GM19025 (cell line): ENCODE results near the gene LRCOL1.
"Not testable (repeated sequence)": the region's sequence is repeated elsewhere in the genome, so short reads cannot be mapped to it uniquely, and the experiment has no call there.

Experiments used
- ATAC-seq: cut with Tn5 transposase; IDR thresholded peaks from one replicate; pipeline ENCODE4 v1.9.1; 2021; ENCODE audit warnings: mild to moderate bottlenecking, low read depth, moderate library complexity; ENCODE audit not compliant: unreplicated experiment

LRCOL1 gene

DNA sequence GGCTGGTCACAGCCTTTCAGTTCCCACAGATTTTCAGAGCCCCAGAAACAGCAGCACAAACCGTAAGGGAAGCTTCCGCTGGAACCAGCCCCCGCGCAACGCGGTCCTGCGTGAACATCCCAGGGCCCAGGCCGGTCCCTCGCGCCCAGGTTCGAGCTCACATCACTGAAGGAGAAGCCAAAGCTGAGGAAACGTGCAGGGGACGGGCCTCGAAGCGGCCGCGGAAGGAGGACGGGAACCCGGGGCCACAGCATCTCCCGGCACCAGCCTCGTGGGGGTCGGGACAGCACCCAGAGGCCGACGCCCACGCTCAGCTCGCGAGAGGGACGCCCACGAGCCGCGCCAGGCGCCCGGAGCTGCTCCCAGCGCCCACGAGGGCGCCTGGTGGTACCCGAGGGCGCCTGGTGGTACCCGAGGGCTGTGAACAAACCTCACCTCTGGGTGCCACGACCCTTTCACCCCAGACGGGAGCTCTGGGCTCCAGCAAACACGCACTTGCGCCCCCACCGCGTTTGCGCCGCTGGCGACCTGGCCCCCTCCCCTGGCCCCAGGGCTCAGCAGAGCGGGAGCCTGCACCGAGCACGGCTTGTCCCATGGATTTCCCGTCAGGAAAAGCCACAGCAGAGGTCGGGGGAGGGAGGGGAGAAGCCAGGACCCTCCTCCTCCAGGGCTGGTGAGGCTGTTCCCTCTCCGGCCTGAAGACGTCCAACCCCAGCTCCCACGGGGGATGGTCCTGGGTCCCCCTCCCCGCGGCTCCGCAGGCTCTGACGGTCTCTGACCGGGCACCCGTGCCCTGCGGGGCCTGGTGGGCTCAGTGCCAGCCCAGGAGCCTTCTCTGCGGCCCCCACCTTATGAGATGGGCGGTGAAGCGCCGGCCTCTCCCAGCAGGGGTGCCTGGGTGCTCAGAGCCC, 6.9 kb downstream of the LRCOL1 start:
- no peak for ATAC-seq

DNA sequence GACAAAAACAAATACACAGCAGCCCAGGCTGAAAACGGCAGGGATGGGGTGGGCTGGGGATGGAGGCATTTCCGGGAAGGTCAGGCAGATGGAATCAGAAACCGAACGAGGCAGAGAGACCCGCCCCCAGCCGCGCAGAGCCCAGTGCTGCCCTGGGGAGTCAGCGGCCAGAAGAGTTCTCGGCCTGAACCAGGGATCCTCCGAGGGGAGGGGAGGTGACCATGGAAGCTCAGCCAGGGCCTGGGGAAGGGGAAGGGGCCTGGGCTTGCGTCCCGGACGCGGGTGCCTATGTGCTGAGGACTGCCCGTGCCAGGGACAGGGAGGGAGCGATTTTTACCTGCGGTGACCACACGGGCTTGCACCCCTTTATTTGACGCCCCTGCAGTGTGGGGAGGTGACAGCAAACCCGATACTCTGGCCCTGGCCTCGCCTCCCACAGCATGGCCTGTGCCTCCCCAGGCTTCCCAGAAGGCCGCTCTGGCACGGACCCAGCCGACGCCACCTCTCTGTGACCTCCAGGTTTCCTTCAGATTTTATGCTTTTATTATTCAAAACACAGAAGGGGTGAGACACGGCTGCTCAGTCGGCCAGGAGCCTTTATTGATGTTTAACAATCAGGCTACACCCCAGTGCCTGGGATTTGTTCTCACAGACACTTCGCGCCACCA, 7.7 kb downstream of the LRCOL1 start:
- ATAC-seq = no peak

DNA sequence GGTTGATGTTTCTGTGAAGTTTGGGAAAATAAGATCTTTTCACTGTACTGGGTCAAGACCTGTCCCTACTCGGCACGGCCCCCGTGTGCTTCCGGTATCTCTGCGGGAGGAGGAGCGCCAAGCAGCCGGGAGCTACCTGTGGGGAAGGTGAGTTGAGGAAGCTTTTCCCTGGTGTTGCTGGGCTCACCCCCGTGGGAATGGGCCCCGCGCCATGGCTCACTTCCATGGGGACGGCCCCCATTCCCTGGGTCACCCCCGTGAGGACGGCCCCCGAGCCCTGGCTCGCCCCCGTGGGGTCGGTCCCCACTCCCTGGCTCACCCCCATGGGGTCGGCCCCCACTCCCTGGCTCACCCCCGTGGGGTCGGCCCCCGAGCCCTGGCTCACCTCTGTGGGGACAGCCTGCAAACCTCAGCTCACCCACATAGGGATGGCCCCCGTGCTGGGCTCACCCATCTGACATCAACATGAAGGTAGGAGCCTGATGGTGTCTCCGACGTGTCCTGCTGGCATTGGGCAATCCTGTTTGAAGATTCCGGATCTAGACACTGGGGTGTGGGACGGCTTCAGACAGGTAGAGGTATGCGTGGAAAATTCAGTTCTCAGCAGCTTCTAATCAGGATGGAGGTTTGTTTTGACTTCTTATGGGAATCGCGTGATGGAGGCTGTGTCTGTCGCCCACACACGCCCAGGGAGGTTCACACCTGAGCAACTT, 9.1 kb downstream of the LRCOL1 start:
- no peak for ATAC-seq

DNA sequence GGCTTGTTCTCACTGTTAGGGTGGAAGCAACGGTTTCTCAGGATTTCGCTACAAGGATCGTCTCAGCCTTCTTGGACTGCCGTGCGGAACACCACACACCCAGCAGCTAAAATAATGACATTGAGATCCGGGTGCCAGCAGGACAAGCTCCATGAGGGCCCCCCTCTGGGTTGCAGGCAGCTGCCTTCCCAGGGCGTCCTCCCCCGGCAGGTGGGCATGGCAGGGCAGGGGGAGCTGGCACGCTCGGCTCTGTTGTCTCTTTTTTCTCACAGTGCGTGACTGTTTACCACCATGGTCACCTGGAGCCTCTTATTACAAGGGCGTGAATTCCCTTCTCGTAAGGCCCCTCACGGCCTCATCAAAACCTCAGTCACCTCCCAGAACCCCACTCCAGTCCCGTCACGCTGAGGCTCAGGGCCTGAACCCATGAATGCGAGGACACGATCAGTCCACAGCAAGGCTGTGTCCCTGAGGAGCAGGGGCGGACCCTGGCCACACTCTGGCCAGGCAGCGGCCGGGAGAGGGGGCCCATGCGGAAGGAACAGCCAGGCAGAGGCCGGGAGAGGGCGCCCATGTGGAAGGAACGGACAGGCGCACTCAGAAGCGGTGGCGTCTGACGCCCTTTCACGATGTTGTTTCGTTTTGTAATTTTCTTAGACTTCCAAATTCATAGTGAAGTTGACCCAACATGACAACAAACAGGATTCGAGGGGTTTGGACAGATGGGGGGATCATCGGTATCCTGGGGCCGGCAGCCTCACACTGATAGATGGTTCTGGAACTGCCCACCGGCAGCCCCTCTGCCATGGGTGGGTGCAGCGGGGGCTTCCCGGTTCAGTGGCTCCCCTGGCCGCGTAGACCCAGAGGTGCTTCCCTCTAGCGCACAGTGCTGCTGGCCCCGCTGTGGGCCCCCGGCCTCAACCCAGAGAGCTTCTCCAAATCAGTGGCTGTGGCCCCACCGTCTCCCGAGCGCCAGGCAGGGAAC, 10.0 kb downstream of the LRCOL1 start:
- no peak for ATAC-seq

DNA sequence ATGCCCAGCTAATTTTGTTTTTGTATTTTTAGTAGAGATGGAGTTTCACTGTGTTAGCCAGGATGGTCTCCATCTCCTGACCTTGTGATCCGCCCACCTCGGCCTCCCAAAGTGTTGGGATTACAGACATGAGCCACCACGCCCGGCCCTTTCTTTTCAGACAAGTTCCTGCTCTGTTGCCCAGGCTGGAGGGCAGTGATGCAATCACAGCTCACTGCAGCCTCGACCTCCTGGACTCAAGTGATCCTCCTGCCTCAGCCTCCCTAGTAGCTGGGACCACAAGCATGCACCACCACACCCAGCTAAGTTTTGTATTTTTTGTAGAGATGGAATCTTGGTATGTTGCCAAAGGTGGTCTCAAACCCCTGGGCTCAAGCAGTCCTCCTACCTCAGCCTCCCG, 10.9 kb downstream of the LRCOL1 start:
- not testable (repeated sequence) for ATAC-seq

DNA sequence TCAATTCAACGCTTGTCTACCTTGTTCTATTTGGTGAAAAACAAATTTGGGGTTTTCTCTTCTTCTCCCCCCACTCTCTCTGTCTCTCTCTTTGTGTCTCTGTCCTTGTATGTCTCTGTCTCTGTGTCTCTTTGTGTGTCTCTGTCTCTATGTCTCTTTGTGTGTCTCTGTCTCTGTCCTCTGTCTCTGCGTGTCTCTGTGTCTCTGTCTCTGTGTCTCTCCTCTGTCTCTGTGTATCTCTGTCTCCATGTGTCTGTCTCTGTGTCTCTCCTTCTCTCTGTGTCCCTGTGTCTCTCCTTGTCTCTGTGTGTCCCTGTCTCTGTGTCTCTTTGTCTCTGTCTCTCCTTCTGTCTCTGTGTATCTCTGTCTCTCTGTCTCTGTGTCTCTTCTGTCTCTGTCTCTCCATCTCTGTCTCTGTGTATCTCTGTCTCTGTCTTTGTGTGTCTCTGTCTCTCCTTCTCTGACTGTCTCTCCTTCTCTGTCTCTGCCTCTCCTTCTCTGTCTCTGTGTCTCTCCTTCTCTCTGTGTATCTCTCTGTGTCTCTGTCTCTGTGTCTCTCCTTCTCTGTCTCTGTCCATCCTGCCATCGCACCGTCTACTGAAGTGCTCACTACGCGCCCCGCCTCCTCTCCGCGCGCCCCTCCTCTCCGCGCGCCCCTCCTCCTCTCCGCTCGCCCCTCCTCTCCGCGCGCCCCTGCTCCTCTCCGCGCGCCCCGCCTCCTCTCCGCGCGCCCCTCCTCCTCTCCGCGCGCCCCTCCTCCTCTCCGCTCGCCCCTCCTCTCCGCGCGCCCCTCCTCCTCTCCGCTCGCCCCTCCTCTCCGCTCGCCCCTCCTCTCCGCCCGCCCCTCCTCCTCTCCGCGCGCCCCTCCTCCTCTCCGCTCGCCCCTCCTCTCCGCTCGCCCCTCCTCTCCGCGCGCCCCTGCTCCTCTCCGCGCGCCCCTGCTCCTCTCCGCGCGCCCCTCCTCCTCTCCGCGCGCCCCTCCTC, 12.8 kb downstream of the LRCOL1 start:
- no peak for ATAC-seq

DNA sequence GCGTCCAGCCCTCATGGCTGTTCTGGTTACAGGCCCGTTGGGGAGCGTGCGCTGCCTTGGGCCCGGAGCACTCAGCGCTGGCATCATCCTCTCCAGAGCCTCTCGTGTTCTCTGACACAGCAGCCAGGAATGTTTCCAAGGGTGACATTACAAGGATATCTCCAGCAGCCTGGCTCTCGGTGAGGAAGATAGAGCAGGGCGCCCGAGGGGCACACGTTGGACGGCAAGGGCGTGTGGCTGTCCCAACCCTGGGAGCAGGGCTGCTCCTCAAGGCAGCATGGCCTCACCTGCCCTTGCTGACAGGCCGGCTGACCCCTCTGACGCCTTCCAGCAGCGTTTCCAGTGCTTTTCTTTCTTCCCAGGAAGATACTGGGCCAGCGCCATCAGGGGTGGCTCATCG, 14.4 kb downstream of the LRCOL1 start:
- ATAC-seq = no peak

DNA sequence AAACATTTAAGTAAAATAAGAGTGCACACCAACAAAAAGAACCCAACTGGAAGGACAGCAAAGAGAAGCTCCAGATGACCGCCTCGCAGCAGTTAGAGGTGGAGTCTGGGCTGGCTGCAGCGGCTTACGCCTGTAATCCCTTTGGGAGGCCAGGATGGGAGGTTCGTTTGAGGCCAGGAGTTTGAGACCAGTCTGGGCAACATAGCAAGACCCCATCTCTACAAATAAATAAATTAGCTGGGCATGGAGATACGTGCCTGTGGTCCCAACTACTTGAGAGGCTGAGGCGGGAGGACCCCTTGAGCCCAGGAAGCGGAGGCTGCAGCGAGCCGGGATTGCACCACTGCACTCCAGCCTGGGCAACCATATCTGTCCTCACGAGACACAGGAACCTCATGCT, 15.2 kb downstream of the LRCOL1 start:
- ATAC-seq = no peak

DNA sequence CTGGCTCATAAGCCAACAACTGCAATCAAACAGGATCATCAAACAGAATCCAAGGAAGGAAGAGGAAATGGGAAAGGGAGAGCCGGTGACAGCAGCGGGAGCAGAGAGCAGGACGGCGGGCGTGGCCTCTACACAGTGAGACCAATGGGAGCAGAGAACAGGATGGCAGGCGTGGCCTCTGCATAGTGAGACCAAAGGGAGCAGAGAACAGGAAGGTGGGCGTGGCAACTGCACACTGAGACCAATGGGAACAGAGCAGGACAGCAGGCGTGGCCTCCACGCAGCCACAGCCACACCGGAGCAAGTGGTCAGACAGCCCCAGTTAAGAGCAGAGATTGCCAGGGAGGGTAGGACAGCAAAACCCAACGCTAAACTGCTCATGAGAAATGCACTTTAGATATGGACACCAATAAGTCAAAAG, 16.4 kb downstream of the LRCOL1 start:
- peak; percentile 74 for ATAC-seq

DNA sequence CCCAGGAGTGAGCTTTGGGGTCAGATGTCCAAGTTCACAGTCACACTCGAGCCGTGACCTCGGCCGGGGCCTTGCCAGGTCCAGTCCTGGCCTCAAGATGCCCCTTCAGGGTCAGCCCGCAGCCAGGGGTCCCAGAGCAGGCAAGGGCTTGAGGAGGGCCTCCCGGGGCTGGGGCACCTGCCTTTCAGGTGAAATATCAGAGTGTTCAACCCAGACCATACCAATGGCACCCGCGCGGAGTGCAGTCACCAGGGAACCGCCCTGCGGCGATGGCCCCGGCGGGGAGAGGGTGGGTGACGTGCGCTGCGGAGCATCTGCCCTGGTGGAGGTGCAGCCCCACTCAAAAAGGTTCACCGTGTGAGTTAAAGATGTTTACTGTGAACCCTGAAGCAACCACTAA, 16.9 kb downstream of the LRCOL1 start:
- ATAC-seq = no peak

DNA sequence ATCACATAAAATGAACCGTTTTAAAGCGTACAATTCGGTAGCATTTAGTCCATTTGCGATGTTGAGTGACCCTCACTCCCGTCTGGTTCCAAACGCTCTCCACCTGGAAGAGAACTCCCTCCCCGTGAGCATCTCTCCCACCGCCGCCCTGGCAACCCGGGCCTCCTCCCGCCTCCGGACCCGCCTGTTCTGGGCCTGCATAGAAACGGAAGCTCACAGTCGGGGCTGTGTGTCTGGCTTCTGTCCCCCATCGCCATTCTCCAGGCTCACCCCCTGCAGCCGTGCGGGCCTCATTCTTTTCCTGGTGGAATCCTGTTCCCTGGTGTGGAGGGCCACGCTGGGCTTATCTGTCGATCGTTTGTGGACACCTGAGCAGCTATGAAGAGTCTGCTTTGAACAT, 17.3 kb downstream of the LRCOL1 start:
- no peak for ATAC-seq

DNA sequence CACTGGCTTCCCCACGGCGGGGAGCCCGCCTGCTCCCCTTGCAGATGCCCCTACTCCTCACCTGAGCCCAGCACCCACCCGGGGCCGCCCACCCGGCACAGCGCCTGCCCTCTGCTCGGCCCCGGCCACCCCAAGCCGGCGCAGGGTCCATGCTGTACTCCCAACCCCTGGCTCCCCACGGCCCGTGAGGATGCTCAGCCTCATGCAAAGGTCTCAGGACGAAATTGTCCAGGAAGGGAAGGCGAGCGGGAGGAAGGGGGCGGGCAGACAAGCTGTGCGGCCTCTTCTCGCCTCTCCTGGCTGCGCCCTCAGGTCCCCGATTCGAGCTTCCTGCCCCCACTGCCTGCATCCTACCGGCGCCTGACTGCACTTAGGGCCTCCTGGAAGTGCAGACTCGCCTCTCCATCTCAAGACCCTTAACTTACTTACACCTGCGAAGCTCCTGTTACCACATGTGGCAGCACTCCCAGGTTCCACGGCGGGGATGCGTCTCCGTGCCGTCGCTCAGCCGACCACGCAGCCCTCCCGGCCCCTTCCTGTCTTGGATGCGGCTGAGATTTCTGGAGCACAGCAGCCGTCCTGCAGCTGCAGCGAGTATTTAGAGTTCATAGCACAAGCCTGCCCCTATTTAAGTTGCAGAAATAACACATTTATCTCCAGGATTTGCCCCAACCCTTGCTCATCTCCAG, 18.0 kb downstream of the LRCOL1 start:
- ATAC-seq = no peak

DNA sequence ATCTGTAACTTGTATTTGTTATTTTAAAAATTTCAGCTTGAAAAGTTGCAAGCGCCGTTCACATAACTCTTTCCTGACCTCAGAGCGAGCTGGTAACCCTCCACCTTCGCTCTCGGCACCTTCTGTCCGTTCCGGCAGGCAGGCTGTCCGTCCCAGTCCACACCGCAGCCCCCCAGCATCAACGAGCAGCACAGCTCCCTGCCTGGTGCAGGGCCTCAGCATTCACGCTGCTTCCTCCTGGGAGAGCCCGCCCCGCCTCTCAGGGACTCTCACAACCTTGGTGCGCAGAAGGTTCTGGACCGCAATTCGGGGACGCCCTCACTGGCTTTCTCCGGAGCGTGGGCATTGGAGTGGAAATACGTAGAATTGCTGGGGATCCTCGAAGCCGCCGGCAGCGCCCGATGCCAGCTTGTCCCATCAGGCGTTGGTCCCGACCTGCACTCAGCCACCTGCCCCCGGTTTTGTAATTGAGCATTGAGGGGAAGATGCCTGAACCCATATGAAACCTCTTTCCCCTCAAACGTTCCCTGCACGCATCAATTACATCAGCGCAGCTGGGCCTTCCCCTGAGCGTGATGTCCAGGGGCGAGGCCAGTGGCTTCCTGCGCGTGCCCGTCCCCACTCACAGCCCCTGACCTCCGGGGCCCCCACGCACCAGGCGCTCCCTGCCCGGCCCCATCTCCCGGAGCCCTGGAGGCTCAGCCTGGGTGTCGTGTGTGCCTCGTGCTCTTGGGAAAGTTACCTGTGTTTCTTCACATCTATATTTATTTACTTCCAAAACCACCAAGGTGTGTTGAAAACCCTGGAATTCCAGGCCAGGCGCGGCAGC, 19.1 kb downstream of the LRCOL1 start:
- ATAC-seq = no peak

DNA sequence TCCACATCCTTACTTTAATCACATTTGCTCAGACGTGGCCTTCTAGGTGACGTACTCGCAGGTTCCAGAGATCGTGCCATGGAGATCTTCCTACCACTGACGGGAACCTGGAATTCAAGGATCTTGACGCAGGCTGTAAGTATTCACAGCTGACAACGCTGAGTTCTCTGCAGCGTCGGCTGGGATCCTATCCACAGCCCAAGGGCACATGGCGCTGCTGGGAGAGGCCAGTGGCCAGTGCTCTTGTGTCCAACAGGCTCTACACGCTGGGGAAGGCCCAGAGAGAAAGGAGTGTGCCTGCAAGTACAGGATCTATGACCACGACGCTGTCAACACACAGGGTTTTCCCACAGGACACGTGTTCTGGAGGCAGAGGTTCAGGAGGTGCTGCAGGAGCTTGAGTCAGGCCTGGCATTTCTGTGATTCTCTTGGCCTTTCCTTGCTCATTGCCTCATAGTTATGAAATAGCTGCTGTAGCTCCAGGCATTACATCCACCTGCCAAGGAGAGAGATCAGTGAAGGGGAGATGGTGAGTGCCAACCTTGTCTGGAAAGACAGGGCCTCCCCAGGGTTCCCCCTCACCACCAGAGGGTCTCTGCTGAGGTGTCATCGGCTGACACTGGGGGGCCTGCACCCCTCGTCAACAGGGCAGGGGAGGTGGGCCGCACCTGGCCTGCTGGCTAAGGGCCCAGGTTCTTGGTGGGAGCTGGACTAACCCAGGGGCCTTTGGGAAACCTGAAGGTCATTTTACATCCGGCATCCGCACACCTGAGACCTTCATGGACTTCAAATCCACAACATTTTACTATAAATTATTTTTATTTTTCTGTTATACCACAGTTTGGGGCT, 21.3 kb downstream of the LRCOL1 start:
- ATAC-seq = no peak

DNA sequence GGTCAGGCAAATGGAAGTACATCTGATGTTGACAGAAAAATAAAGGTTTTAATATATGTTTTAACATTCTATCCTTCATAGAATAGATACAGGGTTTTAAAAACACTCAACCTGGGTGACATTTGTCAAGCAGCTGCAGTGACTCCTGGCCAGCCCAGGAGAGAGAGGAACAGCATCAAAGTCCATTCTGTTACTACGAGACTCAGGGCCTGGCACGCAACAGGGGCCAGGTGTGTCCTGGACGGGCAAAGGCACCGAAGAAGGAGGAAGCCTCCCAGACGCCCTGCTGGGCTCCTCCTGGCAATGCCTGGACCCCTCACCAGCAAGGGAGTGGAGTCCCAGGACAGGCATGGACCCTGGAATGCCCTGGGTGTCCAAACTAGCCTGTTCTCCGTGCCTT, 22.1 kb downstream of the LRCOL1 start:
- ATAC-seq = no peak

DNA sequence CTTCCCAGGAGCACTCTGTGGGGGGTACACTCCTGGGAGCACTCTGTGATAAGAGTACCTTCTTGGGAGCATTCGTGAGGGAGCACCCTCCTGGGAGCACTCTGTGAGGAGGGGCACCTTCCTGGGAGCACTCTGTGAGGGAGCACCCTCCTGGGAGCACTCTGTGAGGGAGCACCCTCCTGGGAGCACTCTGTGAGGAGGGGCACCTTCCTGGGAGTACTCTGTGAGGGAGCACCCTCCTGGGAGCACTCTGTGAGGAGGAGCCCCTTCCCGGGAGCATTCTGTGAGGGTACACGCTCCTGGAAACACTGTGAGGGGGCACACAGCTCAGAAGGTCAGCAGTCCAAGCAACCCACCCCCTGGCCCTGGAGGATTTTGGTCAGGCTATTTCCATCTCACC, 22.6 kb downstream of the LRCOL1 start:
- ATAC-seq = no peak

DNA sequence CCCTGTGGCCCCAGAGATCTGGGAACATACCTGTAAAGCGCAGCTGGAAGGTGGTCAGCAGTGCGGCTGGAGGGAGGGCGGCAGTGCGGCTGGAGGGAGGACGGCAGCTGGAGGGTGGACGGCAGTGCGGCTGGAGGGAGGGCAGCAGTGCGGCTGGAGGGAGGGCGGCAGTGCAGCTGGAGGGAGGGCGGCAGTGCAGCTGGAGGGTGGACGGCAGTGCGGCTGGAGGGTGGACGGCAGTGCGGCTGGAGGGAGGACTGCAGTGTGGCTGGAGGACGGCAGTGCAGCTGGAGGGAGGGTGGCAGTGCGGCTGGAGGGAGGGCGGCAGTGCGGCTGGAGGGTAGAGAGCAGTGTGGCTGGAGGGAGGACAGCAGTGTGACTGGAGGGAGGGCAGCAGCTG, 23.5 kb downstream of the LRCOL1 start:
- no peak for ATAC-seq
